Measurements from ENCODE around the gene ZCCHC24.

The ZCCHC24 gene

GRCh38 chr10:79418274-79418673, 27.1 kb downstream of the ZCCHC24 start:
- no peak for TF ChIP-seq EZH2phosphoT487 (IDR thresholded peaks at IDR 0.05; ENCODE audit: borderline replicate concordance, low read length)
- H3K9me3 ChIP-seq (ENCODE audit: control insufficient read depth, insufficient read depth, low read length) = no peaks in the 10 kb centered on the region
- no peaks in the 10 kb centered on the region for H4K20me1 ChIP-seq (ENCODE audit: control insufficient read depth, insufficient read depth, low read depth, low read length)
- H3K4me3 ChIP-seq (ENCODE audit: low read length) = no peak overlapping the region
- no peaks in the 10 kb centered on the region for H3K27me3 ChIP-seq (ENCODE audit: control insufficient read depth, low read length)
- H3K9me2 ChIP-seq (replicated peaks; ENCODE audit: control insufficient read depth, low read length) = no peaks in the 10 kb centered on the region
- no peaks in the 10 kb centered on the region for H3K4me1 ChIP-seq (ENCODE audit: control insufficient read depth, low read length)
- no peak overlapping the region for H3K27ac ChIP-seq (ENCODE audit: low read depth, low read length)
- no peaks in the 10 kb centered on the region for H3K79me2 ChIP-seq (ENCODE audit: control insufficient read depth, low read length)
- H3K36me3 ChIP-seq (ENCODE audit: control insufficient read depth, low read length) = no peaks in the 10 kb centered on the region
- no peak overlapping the region for H3K4me2 ChIP-seq (ENCODE audit: low read length)
- no peaks in the 10 kb centered on the region for H3F3A ChIP-seq (ENCODE audit: control insufficient read depth, insufficient read depth)

DNA sequence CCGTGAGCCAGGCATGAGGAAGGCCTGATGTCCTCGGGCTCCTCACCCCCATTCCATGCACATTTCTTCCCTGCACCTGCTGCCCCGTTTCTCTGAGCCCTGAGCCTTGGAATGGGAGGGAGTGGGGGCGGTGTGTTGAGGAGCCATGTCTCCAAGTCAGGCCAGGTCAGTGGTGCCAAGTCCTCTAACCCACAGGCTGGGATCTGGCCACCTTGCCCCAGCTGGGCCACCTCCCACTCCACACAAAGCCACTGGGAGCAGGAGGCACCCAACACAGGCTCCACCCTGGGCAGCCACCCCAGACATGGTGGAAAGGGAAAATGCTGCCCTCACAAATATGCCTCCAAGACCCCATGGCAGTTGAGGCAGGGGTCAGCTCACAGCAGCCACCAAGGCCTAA, 27.7 kb downstream of the ZCCHC24 start:
- no peaks in the 10 kb centered on the region for H3K36me3 ChIP-seq (ENCODE audit: control insufficient read depth, low read length)
- no peaks in the 10 kb centered on the region for H3K79me2 ChIP-seq (ENCODE audit: control insufficient read depth, low read length)
- H3F3A ChIP-seq (ENCODE audit: control insufficient read depth, insufficient read depth) = no peaks in the 10 kb centered on the region
- no peaks in the 10 kb centered on the region for H3K9me3 ChIP-seq (ENCODE audit: control insufficient read depth, insufficient read depth, low read length)
- H3K27ac ChIP-seq (ENCODE audit: low read depth, low read length) = no peak overlapping the region
- no peak overlapping the region for H3K4me3 ChIP-seq (ENCODE audit: low read length)
- no peaks in the 10 kb centered on the region for H4K20me1 ChIP-seq (ENCODE audit: control insufficient read depth, insufficient read depth, low read depth, low read length)
- no peaks in the 10 kb centered on the region for H3K9me2 ChIP-seq (replicated peaks; ENCODE audit: control insufficient read depth, low read length)
- no peak for TF ChIP-seq EZH2phosphoT487 (IDR thresholded peaks at IDR 0.05; ENCODE audit: borderline replicate concordance, low read length)
- TF ChIP-seq, protein P1, sequence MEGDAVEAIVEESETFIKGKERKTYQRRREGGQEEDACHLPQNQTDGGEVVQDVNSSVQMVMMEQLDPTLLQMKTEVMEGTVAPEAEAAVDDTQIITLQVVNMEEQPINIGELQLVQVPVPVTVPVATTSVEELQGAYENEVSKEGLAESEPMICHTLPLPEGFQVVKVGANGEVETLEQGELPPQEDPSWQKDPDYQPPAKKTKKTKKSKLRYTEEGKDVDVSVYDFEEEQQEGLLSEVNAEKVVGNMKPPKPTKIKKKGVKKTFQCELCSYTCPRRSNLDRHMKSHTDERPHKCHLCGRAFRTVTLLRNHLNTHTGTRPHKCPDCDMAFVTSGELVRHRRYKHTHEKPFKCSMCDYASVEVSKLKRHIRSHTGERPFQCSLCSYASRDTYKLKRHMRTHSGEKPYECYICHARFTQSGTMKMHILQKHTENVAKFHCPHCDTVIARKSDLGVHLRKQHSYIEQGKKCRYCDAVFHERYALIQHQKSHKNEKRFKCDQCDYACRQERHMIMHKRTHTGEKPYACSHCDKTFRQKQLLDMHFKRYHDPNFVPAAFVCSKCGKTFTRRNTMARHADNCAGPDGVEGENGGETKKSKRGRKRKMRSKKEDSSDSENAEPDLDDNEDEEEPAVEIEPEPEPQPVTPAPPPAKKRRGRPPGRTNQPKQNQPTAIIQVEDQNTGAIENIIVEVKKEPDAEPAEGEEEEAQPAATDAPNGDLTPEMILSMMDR (IDR thresholded peaks at IDR 0.05; ENCODE audit: low read depth, low read length, poor library complexity, severe bottlenecking) = no peak
- no peaks in the 10 kb centered on the region for H3K4me1 ChIP-seq (ENCODE audit: control insufficient read depth, low read length)
- H3K4me2 ChIP-seq (ENCODE audit: low read length) = no peak overlapping the region
- no peaks in the 10 kb centered on the region for H3K27me3 ChIP-seq (ENCODE audit: control insufficient read depth, low read length)

DNA sequence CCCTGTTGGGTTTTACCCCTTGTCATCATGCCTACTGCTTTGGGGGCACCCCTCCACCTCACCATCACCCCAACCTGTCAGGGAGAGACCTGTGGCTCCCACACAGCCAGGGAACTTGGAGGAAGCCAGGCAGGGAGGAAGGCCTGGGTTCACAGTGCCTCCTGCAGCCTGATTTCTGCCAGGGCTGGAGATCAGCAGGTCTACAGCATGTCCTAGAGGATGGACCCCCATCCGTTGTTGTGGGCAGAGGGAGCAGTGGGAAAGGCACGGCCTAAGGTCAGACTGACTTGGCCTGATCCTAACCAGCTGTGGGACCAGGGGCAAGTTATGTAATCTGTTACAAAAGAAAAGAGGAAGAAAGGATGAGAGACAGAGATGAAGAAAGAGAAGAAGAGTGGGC, 28.2 kb downstream of the ZCCHC24 start:
- no peaks in the 10 kb centered on the region for H3K27me3 ChIP-seq (ENCODE audit: control insufficient read depth, low read length)
- no peaks in the 10 kb centered on the region for H3F3A ChIP-seq (ENCODE audit: control insufficient read depth, insufficient read depth)
- H4K20me1 ChIP-seq (ENCODE audit: control insufficient read depth, insufficient read depth, low read depth, low read length) = no peaks in the 10 kb centered on the region
- H3K4me2 ChIP-seq (ENCODE audit: low read length) = no peak overlapping the region
- no peak overlapping the region for H3K27ac ChIP-seq (ENCODE audit: low read depth, low read length)
- TF ChIP-seq, protein P1 (IDR thresholded peaks at IDR 0.05; ENCODE audit: low read depth, low read length, poor library complexity, severe bottlenecking) = no peak
- no peak for TF ChIP-seq EZH2phosphoT487 (IDR thresholded peaks at IDR 0.05; ENCODE audit: borderline replicate concordance, low read length)
- no peaks in the 10 kb centered on the region for H3K36me3 ChIP-seq (ENCODE audit: control insufficient read depth, low read length)
- no peaks in the 10 kb centered on the region for H3K9me3 ChIP-seq (ENCODE audit: control insufficient read depth, insufficient read depth, low read length)
- H3K4me3 ChIP-seq (ENCODE audit: low read length) = no peak overlapping the region
- no peaks in the 10 kb centered on the region for H3K4me1 ChIP-seq (ENCODE audit: control insufficient read depth, low read length)
- no peaks in the 10 kb centered on the region for H3K9me2 ChIP-seq (replicated peaks; ENCODE audit: control insufficient read depth, low read length)
- no peaks in the 10 kb centered on the region for H3K79me2 ChIP-seq (ENCODE audit: control insufficient read depth, low read length)

DNA sequence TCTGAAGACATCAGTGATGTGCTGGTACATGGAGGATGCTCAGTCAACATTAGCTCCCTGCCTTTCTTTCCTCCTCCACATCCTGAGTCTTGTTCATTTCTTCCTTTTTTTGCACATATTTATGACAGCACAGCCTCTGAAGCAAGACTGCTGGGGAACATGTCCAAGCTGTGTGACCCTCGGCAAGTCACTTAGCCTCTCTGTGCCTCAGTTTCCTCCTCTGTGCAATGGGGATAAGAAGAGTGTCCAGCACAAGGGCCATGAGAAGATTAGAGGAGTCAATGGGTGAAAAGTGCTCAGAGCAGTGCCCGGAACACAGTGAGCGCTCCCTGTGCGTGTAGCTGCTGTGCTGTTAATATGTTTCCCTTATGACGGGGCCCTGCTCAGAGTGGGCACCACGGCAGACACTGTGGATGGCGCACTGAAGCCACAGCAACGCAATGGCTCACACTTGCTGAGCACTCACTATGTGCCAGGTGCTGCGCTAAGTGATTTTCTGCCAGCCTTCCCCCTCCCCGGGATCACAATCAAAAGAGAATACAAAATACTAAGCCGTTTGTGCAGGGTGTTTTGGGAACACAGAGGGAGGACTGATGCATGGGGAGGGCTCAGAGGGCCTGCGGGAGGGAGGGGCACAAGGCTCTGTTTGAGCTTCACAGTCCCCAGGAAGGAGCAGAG, 28.7 kb downstream of the ZCCHC24 start:
- no peaks in the 10 kb centered on the region for H3K9me2 ChIP-seq (replicated peaks; ENCODE audit: control insufficient read depth, low read length)
- no peaks in the 10 kb centered on the region for H3K36me3 ChIP-seq (ENCODE audit: control insufficient read depth, low read length)
- no peaks in the 10 kb centered on the region for H3K9me3 ChIP-seq (ENCODE audit: control insufficient read depth, insufficient read depth, low read length)
- no peak overlapping the region for H3K27ac ChIP-seq (ENCODE audit: low read depth, low read length)
- H3K4me1 ChIP-seq (ENCODE audit: control insufficient read depth, low read length) = no peaks in the 10 kb centered on the region
- no peak overlapping the region for H3K4me2 ChIP-seq (ENCODE audit: low read length)
- TF ChIP-seq, protein P1 (IDR thresholded peaks at IDR 0.05; ENCODE audit: low read depth, low read length, poor library complexity, severe bottlenecking) = no peak
- no peak for TF ChIP-seq EZH2phosphoT487 (IDR thresholded peaks at IDR 0.05; ENCODE audit: borderline replicate concordance, low read length)
- H3F3A ChIP-seq (ENCODE audit: control insufficient read depth, insufficient read depth) = no peaks in the 10 kb centered on the region
- H4K20me1 ChIP-seq (ENCODE audit: control insufficient read depth, insufficient read depth, low read depth, low read length) = no peaks in the 10 kb centered on the region
- no peak overlapping the region for H3K4me3 ChIP-seq (ENCODE audit: low read length)
- H3K79me2 ChIP-seq (ENCODE audit: control insufficient read depth, low read length) = no peaks in the 10 kb centered on the region
- no peaks in the 10 kb centered on the region for H3K27me3 ChIP-seq (ENCODE audit: control insufficient read depth, low read length)

Data from DOHH2 (cell line).